ENCODE data around the gene CLMN. TPM values are rescaled to one million over a fixed set of nuclear protein-coding genes. Genes with fewer than 3 reads are reported as not detected.

The CLMN gene
- total RNA-seq (2014; rRNA removed; shearing (Covaris generic)) (5.2 and 5.7 TPM in 2 replicates), polyA plus RNA-seq (2016; fragmentation: Nextera tagmentation; extraction: Ambion mirVana) (2.8 and 3.2 TPM in 2 replicates)
- long read RNA-seq, partial matches to known transcripts, result 2 of 2 reads
- long read RNA-seq, other reads (novel, unspliced or antisense), result 0 of 2 reads

- no peak within 1 kb of the TSS for H3K27ac Mint-ChIP-seq
- H3K36me3 ChIP-seq (ENCODE audit: insufficient read depth), result no peaks in the 10 kb centered on the region
- peak within 1 kb of the TSS; percentile 83 for H3K4me3 Mint-ChIP-seq
- peak; percentile 54 for ATAC-seq
- H3K4me2 ChIP-seq, result peak within 1 kb of the TSS; percentile 92
- TF ChIP-seq POLR2AphosphoS5 (IDR thresholded peaks at IDR 0.05; ENCODE audit: low read depth) (no peak), CREB1 (CRISPR knock-in tag; IDR thresholded peaks at IDR 0.05; ENCODE audit: low read depth) (0 out of 2 replicates have a peak, but pooled peaks have one; percentile 9), ZNF331 (CRISPR knock-in tag; IDR thresholded peaks at IDR 0.05; ENCODE audit: low read depth) (no peak), ZNF462 (CRISPR knock-in tag; IDR thresholded peaks at IDR 0.05) (no peak)
- H3K4me1 ChIP-seq (ENCODE audit: insufficient read depth), result peaks cover 16% of the 10 kb centered on the region
- peak within 1 kb of the TSS; percentile 81 for H3K4me3 ChIP-seq
- H4K20me1 ChIP-seq (replicated peaks; ENCODE audit: insufficient read depth), result no peaks in the 10 kb centered on the region
- no peak within 1 kb of the TSS for H3K27ac ChIP-seq (ENCODE audit: low read depth)
- H3F3A ChIP-seq (replicated peaks; ENCODE audit: low read depth), result no peaks in the 10 kb centered on the region
- no peaks in the 10 kb centered on the region for H3K9me2 ChIP-seq (ENCODE audit: insufficient read depth)
- peak; percentile 73 for DNase-seq (ENCODE audit: low spot score)
- peaks cover 22% of the 10 kb centered on the region for H3K27me3 Mint-ChIP-seq (ENCODE audit: insufficient read depth, low read depth, poor library complexity)
- H3K36me3 Mint-ChIP-seq (ENCODE audit: low read depth), result no peaks in the 10 kb centered on the region
- peaks cover 32% of the 10 kb centered on the region for H3K27me3 ChIP-seq (ENCODE audit: insufficient read depth)
- H3K9me3 Mint-ChIP-seq, result no peaks in the 10 kb centered on the region
- no peaks in the 10 kb centered on the region for H3K79me2 ChIP-seq (replicated peaks; ENCODE audit: insufficient read depth)
- peaks cover 15% of the 10 kb centered on the region for H3K4me1 Mint-ChIP-seq
- H2AFZ ChIP-seq, result peak within 1 kb of the TSS; percentile 96
Measured at GRCh38 chr14:95319312-95320077, at the start of gene CLMN. CLMN (minus strand) TSS chr14:95319908; CDS start chr14:95319792, 116 bp downstream.

GRCh38 chr14:95365401-95365800 is 45.7 kb upstream of the CLMN start:
- no peak for ATAC-seq
- H3K4me3 ChIP-seq, result no peak overlapping the region
- no peaks in the 10 kb centered on the region for H3K79me2 ChIP-seq (replicated peaks; ENCODE audit: insufficient read depth)
- DNase-seq (ENCODE audit: low spot score), result no peak
- no peaks in the 10 kb centered on the region for H3K36me3 Mint-ChIP-seq (ENCODE audit: low read depth)
- no peak overlapping the region for H3K4me2 ChIP-seq
- no peak overlapping the region for H2AFZ ChIP-seq
- H3K27ac Mint-ChIP-seq, result no peak overlapping the region
- no peaks in the 10 kb centered on the region for H3K9me2 ChIP-seq (ENCODE audit: insufficient read depth)
- peaks cover 46% of the 10 kb centered on the region for H3K4me1 Mint-ChIP-seq
- H3K36me3 ChIP-seq (ENCODE audit: insufficient read depth), result no peaks in the 10 kb centered on the region
- H3F3A ChIP-seq (replicated peaks; ENCODE audit: low read depth), result peaks cover 4% of the 10 kb centered on the region
- H3K9me3 Mint-ChIP-seq, result no peaks in the 10 kb centered on the region; the same call in 2 of the 3 replicates
- H3K27me3 ChIP-seq (ENCODE audit: insufficient read depth), result no peaks in the 10 kb centered on the region
- H3K27me3 Mint-ChIP-seq (ENCODE audit: insufficient read depth, low read depth, poor library complexity), result peaks cover 13% of the 10 kb centered on the region
- no peak overlapping the region; the same call in 2 of the 3 replicates for H3K4me3 Mint-ChIP-seq
- no peak overlapping the region for H3K27ac ChIP-seq (ENCODE audit: low read depth)
- H3K4me1 ChIP-seq (ENCODE audit: insufficient read depth), result peaks cover 28% of the 10 kb centered on the region
- no peaks in the 10 kb centered on the region for H4K20me1 ChIP-seq (replicated peaks; ENCODE audit: insufficient read depth)
- TF ChIP-seq ZNF114 (CRISPR knock-in tag; IDR thresholded peaks at IDR 0.05) (no peak), NANOG (IDR thresholded peaks at IDR 0.05; ENCODE audit: borderline replicate concordance) (no peak), ZNF331 (CRISPR knock-in tag; IDR thresholded peaks at IDR 0.05; ENCODE audit: low read depth) (no peak), EZH2phosphoT487 (IDR thresholded peaks at IDR 0.05; ENCODE audit: unreplicated experiment) (no peak), STAT1 (IDR thresholded peaks at IDR 0.05; ENCODE audit: unreplicated experiment) (no peak), POLR2AphosphoS5 (IDR thresholded peaks at IDR 0.05; ENCODE audit: low read depth) (no peak), JUNB (IDR thresholded peaks at IDR 0.05; ENCODE audit: unreplicated experiment) (no peak), EZH2 (IDR thresholded peaks at IDR 0.05; ENCODE audit: low read depth, unreplicated experiment) (no peak)
